Fibroblast of lung (primary cell): Measurements from ENCODE around the gene HRC. TPM values are rescaled to one million over a fixed set of nuclear protein-coding genes. Genes with fewer than 3 reads are reported as not detected.

Source experiments
- DNase-seq, 2 donors: peaks; one replicate each; pipeline versions ENCODE4 v3.0.0 to v3.0.0-alpha.2; 2010; ENCODE audit warnings: low read depth in 2 of 2
- H2AFZ ChIP-seq: 2 replicates; pipeline ENCODE4 v1.5.1; 2012; ENCODE audit warnings: low read length, control low read depth, inconsistent platforms
- H3K27ac ChIP-seq: 2 replicates; pipeline ENCODE4 v1.5.1; 2011; ENCODE audit warnings: low read length, control low read depth; ENCODE audit not compliant: insufficient read depth
- H3K27me3 ChIP-seq: 2 replicates; pipeline ENCODE4 v1.5.1; 2011; ENCODE audit warnings: mild to moderate bottlenecking, low read length; ENCODE audit not compliant: control insufficient read depth, insufficient read depth
- H3K36me3 ChIP-seq: 2 replicates; pipeline ENCODE4 v1.5.1; 2011; ENCODE audit warnings: low read length; ENCODE audit not compliant: control insufficient read depth, insufficient read depth
- H3K4me1 ChIP-seq: 2 replicates; pipeline ENCODE4 v1.5.1; 2011; ENCODE audit warnings: low read length; ENCODE audit not compliant: control insufficient read depth, insufficient read depth; ENCODE audit errors: extremely low read depth
- H3K4me2 ChIP-seq: 2 replicates; pipeline ENCODE4 v1.5.1; 2011; ENCODE audit warnings: low read length, control low read depth; ENCODE audit not compliant: insufficient read depth; ENCODE audit errors: extremely low read depth
- H3K4me3 ChIP-seq, 4 experiments: fragments of 200-600 bp in 1 of 4; sonication (generic) in 1 of 4; replicated peaks in 1 of 4; 2 replicates each; pipeline ENCODE4 v1.5.1; 2011 to 2016; ENCODE audit warnings: low read length in 4 of 4, low read depth in 3 of 4, mild to moderate bottlenecking in 3 of 4, control low read depth in 2 of 4, inconsistent platforms in 1 of 4, mixed read lengths in 1 of 4; ENCODE audit not compliant: insufficient read depth in 1 of 4; ENCODE audit errors: control extremely low read depth in 1 of 4
- H3K79me2 ChIP-seq: 2 replicates; pipeline ENCODE4 v1.5.1; 2012; ENCODE audit warnings: mild to moderate bottlenecking, low read length, inconsistent platforms; ENCODE audit not compliant: control insufficient read depth, insufficient read depth
- H3K9ac ChIP-seq: 2 replicates; pipeline ENCODE4 v1.5.1; 2011; ENCODE audit warnings: mild to moderate bottlenecking, low read length, control low read depth; ENCODE audit not compliant: insufficient read depth
- H3K9me3 ChIP-seq: 2 replicates; pipeline ENCODE4 v1.5.1; 2012; ENCODE audit warnings: low read depth, low read length; ENCODE audit not compliant: control insufficient read depth, insufficient read depth
- H4K20me1 ChIP-seq: 2 replicates; pipeline ENCODE4 v1.5.1; 2011; ENCODE audit warnings: low read length; ENCODE audit not compliant: control insufficient read depth, insufficient read depth; ENCODE audit errors: extremely low read depth
- CTCF ChIP-seq, 2 donors: IDR thresholded peaks in 1 of 2; conservative IDR thresholded peaks in 1 of 2; 1 replicate in 1 of 2; 2 replicates in 1 of 2; pipeline ENCODE4 v1.5.1; 2011 to 2012; ENCODE audit warnings: low read length in 2 of 2, control low read depth in 1 of 2, inconsistent platforms in 1 of 2, low read depth in 1 of 2, mild to moderate bottlenecking in 1 of 2
- EZH2 ChIP-seq: IDR thresholded peaks from 2 replicates; pipeline ENCODE4 v1.5.1; 2012; ENCODE audit warnings: low read length, control low read depth, mild to moderate bottlenecking; ENCODE audit errors: missing control alignments
- polyA plus RNA-seq, 2 donors: library from polyadenylated mRNA; depleted of rRNA in 1 of 2; stranded (reverse) in 1 of 2; unstranded in 1 of 2; fragments of >200 nt; gene quantifications; 2 replicates each; pipeline ENCODE4 v1.2.1, GENCODE V29; 2011 to 2012; ENCODE audit warnings: missing spikeins in 1 of 2
- total RNA-seq: library from RNA; depleted of rRNA; stranded (reverse); fragments of >200 nt; gene quantifications from 2 replicates; pipeline ENCODE4 v1.2.1, GENCODE V29; 2014

The HRC gene
- total and polyA plus RNA-seq, 2 donors (not counting 1 experiment from before 2014, with no cell fraction given), result 0.16 TPM; not detected in 1

GRCh38 chr19:49132974-49133609, 22.1 kb downstream of the HRC start:
- no peak overlapping the region for H3K27ac ChIP-seq
- H4K20me1 ChIP-seq, result no peaks in the 10 kb centered on the region
- H3K4me2 ChIP-seq, result no peak overlapping the region
- H3K36me3 ChIP-seq, result no peaks in the 10 kb centered on the region
- no peak overlapping the region for H3K9ac ChIP-seq
- no peak overlapping the region for H3K4me3 ChIP-seq
- TF ChIP-seq EZH2, result no peak
- TF ChIP-seq CTCF (conservative IDR thresholded peaks at IDR 0.05 in 1 of 2, IDR thresholded peaks at IDR 0.05 in 1 of 2; ENCODE audit: low read depth in 1 of 2, low read length in 2 of 2), result no peak
- no peak for DNase-seq
- no peaks in the 10 kb centered on the region for H3K9me3 ChIP-seq
- H3K27me3 ChIP-seq, result no peaks in the 10 kb centered on the region
- no peak overlapping the region for H2AFZ ChIP-seq
- H3K4me1 ChIP-seq, result peaks cover 5% of the 10 kb centered on the region
- no peaks in the 10 kb centered on the region for H3K79me2 ChIP-seq

- H3K79me2 ChIP-seq, result no peaks in the 10 kb centered on the region
- no peak overlapping the region for H3K27ac ChIP-seq
- H3K9ac ChIP-seq, result no peak overlapping the region
- H3K36me3 ChIP-seq, result no peaks in the 10 kb centered on the region
- H3K9me3 ChIP-seq, result no peaks in the 10 kb centered on the region
- no peaks in the 10 kb centered on the region for H4K20me1 ChIP-seq
- no peak overlapping the region for H2AFZ ChIP-seq
- no peaks in the 10 kb centered on the region for H3K4me1 ChIP-seq
- DNase-seq, result no peak
- H3K4me3 ChIP-seq, result no peak overlapping the region
- no peak for TF ChIP-seq CTCF (conservative IDR thresholded peaks at IDR 0.05 in 1 of 2, IDR thresholded peaks at IDR 0.05 in 1 of 2; ENCODE audit: low read depth in 1 of 2, low read length in 2 of 2)
- no peak for TF ChIP-seq EZH2
- no peak overlapping the region for H3K4me2 ChIP-seq
- H3K27me3 ChIP-seq, result no peaks in the 10 kb centered on the region
Measured at GRCh38 chr19:49130325-49130724, 24.9 kb downstream of the HRC start.

- H3K27ac ChIP-seq, result no peak overlapping the region
- no peak overlapping the region for H2AFZ ChIP-seq
- H3K9me3 ChIP-seq, result no peaks in the 10 kb centered on the region
- H4K20me1 ChIP-seq, result no peaks in the 10 kb centered on the region
- no peaks in the 10 kb centered on the region for H3K36me3 ChIP-seq
- DNase-seq, result no peak
- no peaks in the 10 kb centered on the region for H3K4me1 ChIP-seq
- no peak overlapping the region for H3K4me2 ChIP-seq
- H3K27me3 ChIP-seq, result no peaks in the 10 kb centered on the region
- H3K79me2 ChIP-seq, result no peaks in the 10 kb centered on the region
- H3K9ac ChIP-seq, result no peak overlapping the region
- H3K4me3 ChIP-seq, result no peak overlapping the region
- TF ChIP-seq EZH2, result no peak
- TF ChIP-seq CTCF (conservative IDR thresholded peaks at IDR 0.05 in 1 of 2, IDR thresholded peaks at IDR 0.05 in 1 of 2; ENCODE audit: low read depth in 1 of 2, low read length in 2 of 2), result no peak
Measured at GRCh38 chr19:49129238-49129583, 26.0 kb downstream of the HRC start.
